GM23248 (cell line): ENCODE measurements around the gene WBP2.

Experiments used
- EZH2 ChIP-seq: fragments of 200-600 bp; sonication (generic); IDR thresholded peaks from 2 replicates; pipeline ENCODE4 v1.6.1; 2018; ENCODE audit warnings: antibody characterized with exemption, mild to moderate bottlenecking; ENCODE audit not compliant: insufficient read depth, poor library complexity, severe bottlenecking
- EZH2phosphoT487 ChIP-seq: fragments of 200-600 bp; sonication (generic); IDR thresholded peaks from 2 replicates; pipeline ENCODE4 v1.6.1; 2018; ENCODE audit warnings: antibody characterized with exemption, moderate library complexity, mild to moderate bottlenecking, low read depth; ENCODE audit not compliant: insufficient read depth

GRCh38 chr17:75844530-75845057 lies 10.5 kb downstream of the WBP2 start:
- TF ChIP-seq EZH2: no peak
- TF ChIP-seq EZH2phosphoT487: no peak
